Measurements from ENCODE around the gene GAN. TPM values are rescaled to one million over a fixed set of nuclear protein-coding genes. Genes with fewer than 3 reads are reported as not detected.

Gene GAN
- total and polyA plus RNA-seq, 10 of the 15 experiments (the other 5 are each of a cell fraction or from before 2014, with no cell fraction given), result 0.42 to 8.4 (median 2.5) TPM

- TF ChIP-seq MLLT1 (IDR thresholded peaks at IDR 0.05), result peak; percentile 70; the same call in 1 of the 2 replicates
- TF ChIP-seq USF2 (IDR thresholded peaks at IDR 0.05; ENCODE audit: borderline replicate concordance, low read depth, low read length), result peak; percentile 24; the same call in 1 of the 2 replicates
- no peak for TF ChIP-seq SKIL (IDR thresholded peaks at IDR 0.05; ENCODE audit: low read depth, poor library complexity, severe bottlenecking)
- TF ChIP-seq PML (IDR thresholded peaks at IDR 0.05; ENCODE audit: low read length), result peak; percentile 90
- TF ChIP-seq NR2F1 (conservative IDR thresholded peaks at IDR 0.05), result peak; percentile 59
- 0 out of 2 replicates have a peak, but pooled peaks have one; percentile 20 for TF ChIP-seq MTA2 (IDR thresholded peaks at IDR 0.05; ENCODE audit: low read depth)
- TF ChIP-seq PAX5 (IDR thresholded peaks at IDR 0.05; ENCODE audit: borderline replicate concordance, low read depth, low read length), result 0 out of 2 replicates have a peak, but pooled peaks have one; percentile 38
- no peak; the same call in 1 of the 2 replicates for TF ChIP-seq ZNF217 (IDR thresholded peaks at IDR 0.05)
- TF ChIP-seq RAD51 (IDR thresholded peaks at IDR 0.05), result peak; percentile 75
- no peak for TF ChIP-seq MYC (IDR thresholded peaks at IDR 0.05; ENCODE audit: insufficient read depth, insufficient read length, insufficient replicate concordance, low read length, severe bottlenecking)
- peak; percentile 42; the same call in 1 of the 2 replicates for TF ChIP-seq NFYB (IDR thresholded peaks at IDR 0.05; ENCODE audit: insufficient read depth, low read depth, low read length)
- TF ChIP-seq MXI1 (IDR thresholded peaks at IDR 0.05; ENCODE audit: low read depth, low read length), result no peak
- no peak for TF ChIP-seq BRCA1 (IDR thresholded peaks at IDR 0.05; ENCODE audit: low read depth, low read length)
- 0 out of 2 replicates have a peak, but pooled peaks have one; percentile 21 for TF ChIP-seq CBX5 (IDR thresholded peaks at IDR 0.05; ENCODE audit: low read depth)
- TF ChIP-seq CEBPZ (IDR thresholded peaks at IDR 0.05; ENCODE audit: low read depth, low read length), result no peak
- peak; percentile 49; the same call in 1 of the 2 replicates for TF ChIP-seq TAF1 (IDR thresholded peaks at IDR 0.05; ENCODE audit: borderline replicate concordance, low read depth, low read length)
- peak; percentile 84 for TF ChIP-seq SP1 (IDR thresholded peaks at IDR 0.05; ENCODE audit: low read depth, low read length)
Measured at GRCh38 chr16:81314603-81315270, at the start of gene GAN (continued).
